HG02885 (cell line): ENCODE measurements around the gene ATP5F1E.
A peak's percentile ranks its signal among the peaks of the same experiment; 100 is the strongest.

ENCODE experiments used
- ATAC-seq: cut with Tn5 transposase; IDR thresholded peaks from one replicate; pipeline ENCODE4 v1.9.1; 2021; ENCODE audit warnings: mild to moderate bottlenecking; ENCODE audit not compliant: unreplicated experiment, poor library complexity

ATP5F1E gene

GRCh38 chr20:59032023-59032712 is at the start of gene ATP5F1E:
Gene ATP5F1E (minus strand): TSS chr20:59032335. CDS start chr20:59032251, 84 bp downstream.
- peak; percentile 95 for ATAC-seq

GRCh38 chr20:59081036-59081435 is 48.9 kb upstream of the ATP5F1E start:
- no peak for ATAC-seq

DNA sequence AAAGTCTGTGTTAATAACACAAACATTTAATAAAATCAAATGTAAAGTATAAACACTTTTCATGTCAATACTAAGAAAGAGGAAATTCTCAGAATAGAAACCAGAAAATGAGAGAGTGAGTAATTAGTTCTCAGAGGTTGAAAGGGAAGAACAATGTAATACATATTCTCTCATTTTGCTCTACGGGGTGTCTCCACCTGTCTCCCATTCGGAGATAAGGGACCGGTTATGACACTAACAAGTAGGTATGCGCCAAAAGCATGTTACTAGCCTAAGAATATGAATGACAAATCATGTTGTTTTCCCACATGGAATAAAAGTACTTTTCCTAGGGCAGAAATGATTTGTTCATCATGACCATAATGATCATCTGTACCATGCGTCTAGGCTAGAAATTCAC is 46.1 kb upstream of the ATP5F1E start:
- ATAC-seq: no peak

GRCh38 chr20:59077705-59078104 is 45.6 kb upstream of the ATP5F1E start:
- no peak for ATAC-seq

- ATAC-seq: no peak
Measured at GRCh38 chr20:59075934-59076508, 43.9 kb upstream of the ATP5F1E start.

DNA sequence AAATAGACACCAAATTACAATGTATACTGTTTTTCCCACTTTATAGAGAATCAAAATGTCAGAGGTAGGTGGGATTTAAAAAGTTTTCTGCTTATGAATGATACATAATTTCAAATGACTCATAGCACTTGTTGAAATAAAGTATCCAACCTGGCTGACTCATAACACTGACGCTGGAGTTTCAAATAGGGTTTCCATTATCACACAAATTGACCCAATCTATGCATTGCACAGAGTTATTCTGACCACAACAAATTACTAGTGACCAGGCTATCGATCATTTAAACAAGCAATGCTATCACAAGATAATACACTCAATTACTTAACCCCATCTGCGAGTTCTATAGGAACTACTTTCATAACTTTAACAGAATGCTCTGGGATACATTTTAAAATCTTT is 42.3 kb upstream of the ATP5F1E start:
- ATAC-seq: no peak

DNA sequence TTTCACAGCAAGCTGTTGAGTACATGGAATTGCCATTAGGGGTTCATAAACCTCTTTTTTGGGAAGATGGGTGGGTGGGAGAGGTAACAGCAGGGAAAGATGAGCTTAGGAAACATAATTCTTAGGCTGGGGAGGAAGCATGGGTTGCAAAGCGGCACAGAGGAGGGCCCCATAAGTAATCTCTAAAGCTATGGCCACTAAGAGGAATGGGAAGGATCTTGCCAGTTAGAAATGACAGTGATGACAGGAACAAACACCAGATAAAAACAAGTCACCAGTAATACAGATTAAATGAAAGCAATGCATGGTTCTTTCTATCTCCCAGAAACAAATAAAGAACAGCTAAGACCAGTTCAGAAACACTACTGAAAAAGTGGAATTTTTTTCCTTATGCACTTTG is 41.4 kb upstream of the ATP5F1E start:
- no peak for ATAC-seq

DNA sequence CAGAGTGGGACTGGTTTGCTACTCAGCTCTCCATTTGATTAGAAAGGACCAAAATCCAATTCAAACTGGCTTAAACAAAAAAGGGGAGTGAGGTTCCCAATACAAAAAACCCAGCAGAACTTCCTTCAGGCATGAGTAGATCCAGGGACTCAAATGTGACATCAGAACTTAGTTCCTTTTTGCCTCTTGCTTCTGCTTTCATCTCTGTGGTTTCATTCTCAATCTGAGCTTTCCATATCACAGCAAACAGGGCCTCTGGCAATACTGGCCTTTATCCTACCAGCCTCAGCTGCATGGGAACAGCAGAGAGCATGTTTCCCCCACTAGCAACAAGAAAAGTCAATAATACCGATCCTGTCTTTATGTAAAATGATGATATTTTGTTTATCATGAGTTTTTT is 39.1 kb upstream of the ATP5F1E start:
- no peak for ATAC-seq

- ATAC-seq: no peak
Measured at GRCh38 chr20:59069026-59069425, 36.9 kb upstream of the ATP5F1E start.

DNA sequence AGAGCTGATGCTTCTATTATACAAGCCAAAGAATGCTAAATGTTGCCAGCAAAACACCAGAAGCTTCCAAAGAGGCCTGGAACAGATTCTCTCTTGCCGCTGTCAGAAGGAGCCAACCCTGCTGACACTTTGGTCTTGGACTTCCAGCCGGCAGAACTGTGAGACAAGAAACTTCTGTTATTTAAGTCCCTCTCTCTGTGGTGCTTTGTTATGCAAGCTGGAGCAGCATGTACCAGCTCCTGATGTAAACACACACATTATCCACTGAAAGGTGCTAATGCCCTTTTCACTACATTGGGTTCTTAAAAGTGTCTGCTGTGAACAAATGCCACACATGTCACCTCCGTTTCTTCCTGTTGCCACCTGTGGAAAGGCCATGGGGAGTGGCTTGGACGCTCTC is 36.4 kb upstream of the ATP5F1E start:
- ATAC-seq: no peak

DNA sequence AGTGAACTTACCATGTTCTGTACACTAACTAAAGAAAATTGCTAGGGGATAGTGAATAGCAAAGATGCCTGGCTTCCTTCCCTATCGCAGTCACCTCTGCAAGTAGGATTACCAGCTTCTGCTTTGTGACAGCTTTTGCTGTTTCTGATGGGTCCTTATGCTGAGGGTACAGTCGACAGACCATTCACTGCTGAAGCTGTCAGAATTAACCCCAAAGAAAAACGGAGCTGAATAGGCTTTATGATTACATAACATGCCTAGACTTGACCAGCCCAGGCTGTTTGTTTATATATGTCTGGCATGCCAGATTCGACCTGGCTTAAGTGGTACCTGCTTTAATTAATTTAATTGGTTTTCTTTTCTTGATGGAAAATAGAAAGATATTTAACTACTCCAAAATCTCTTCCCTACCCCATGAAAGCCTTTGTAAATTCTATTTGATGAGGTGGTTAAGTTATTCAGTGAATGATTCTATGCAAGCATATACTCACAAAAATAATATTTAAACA is 32.1 kb upstream of the ATP5F1E start:
- ATAC-seq: no peak

DNA sequence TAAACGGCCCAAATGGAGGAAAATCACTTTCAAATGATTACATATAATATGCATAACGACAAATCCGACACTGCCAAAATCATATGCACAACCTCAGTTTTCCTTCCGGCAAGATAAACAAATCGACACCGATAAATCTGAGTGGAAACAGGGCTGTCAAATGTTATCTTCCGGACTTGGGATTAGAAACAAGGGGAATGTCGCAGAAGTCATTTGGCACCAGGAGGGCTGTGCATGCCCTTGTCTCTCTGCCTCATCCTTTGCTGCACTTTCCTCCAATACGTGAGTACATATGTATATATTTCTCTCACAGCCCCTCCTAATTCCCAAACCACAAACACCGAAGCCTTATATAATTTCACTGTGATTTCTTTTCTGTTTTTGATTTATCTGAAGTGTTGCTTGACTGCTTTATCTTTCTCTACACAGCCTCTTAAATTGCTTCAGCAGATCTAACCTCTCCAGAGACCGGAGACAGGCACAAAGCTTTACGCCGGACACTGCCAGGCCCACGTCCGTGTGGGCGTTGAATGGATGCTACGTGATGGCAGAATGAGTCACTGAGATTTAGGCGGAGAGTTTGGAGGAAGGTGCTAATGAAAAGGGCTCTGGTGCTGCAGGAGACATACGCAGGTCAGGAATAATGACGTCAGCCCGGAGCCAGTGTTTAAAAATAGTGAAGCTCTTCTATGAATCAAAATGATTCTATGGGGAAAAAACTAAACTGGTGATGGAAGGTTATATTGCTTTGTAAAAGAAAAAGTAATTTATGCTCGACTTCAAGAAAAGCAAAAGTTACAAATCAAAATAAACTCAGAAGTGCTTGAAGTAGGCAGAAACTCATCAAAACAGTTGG is 31.5 kb upstream of the ATP5F1E start:
- ATAC-seq: no peak

- ATAC-seq: no peak
Measured at GRCh38 chr20:59062081-59062480, 29.9 kb upstream of the ATP5F1E start.

- ATAC-seq: no peak
Measured at GRCh38 chr20:59055302-59055701, 23.2 kb upstream of the ATP5F1E start.

- no peak for ATAC-seq
Measured at GRCh38 chr20:59051666-59052185, 19.6 kb upstream of the ATP5F1E start.

DNA sequence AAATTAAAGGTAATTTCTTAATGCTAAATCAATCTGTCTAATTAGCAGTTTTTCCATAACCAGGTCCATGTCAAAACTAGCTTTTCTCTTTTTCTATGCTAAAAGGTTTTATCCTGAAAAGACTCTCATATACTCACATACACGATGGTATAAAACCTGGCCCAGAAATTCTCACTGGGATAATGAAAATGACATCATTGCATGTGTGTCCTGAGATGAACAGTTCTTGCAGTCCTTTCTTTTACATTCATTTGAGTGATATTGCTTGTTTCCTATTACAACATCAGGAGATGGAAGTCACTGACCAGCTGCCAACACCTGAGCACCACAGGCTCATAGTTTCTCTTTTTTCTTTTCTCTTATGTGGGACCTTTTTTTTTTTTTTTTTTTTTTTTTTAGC is 18.3 kb upstream of the ATP5F1E start:
- no peak for ATAC-seq

DNA sequence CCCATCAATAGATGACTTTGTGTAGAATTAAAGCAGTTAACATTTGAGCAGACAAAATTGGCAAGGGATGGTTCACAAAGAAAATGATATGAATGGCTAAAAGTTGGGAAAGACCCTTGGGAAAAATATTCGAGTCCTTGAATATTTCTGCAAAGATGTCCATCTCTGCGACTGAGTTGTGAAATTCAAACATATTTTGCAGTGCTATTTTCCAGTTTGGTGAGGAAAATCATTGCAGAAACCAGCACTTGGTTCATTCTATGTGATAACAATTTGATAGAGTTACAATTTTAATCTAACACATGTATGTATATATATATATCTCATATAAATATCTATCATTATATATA is 16.5 kb upstream of the ATP5F1E start:
- ATAC-seq: no peak

- ATAC-seq: no peak
Measured at GRCh38 chr20:59047938-59048680, 16.0 kb upstream of the ATP5F1E start.

- ATAC-seq: no peak
Measured at GRCh38 chr20:59046862-59047261, 14.7 kb upstream of the ATP5F1E start.

- ATAC-seq: no peak
Measured at GRCh38 chr20:59044796-59045195, 12.7 kb upstream of the ATP5F1E start.
